Measurements from ENCODE around the gene SLC12A3. TPM values are rescaled to one million over a fixed set of nuclear protein-coding genes. Genes with fewer than 3 reads are reported as not detected.

SLC12A3 gene
- total and polyA plus RNA-seq, 2 of the 4 experiments (the other 2 are of a cell fraction): not detected

GRCh38 chr16:56960681-56961281 is 95.8 kb downstream of the SLC12A3 start (continued):
- TF ChIP-seq CHD1 (IDR thresholded peaks at IDR 0.05; ENCODE audit: low read depth, low read length): no peak

GRCh38 chr16:56961386-56961785 is 96.4 kb downstream of the SLC12A3 start:
- peak overlapping the region; percentile 41; the same call in 1 of the 2 replicates for H3K4ac ChIP-seq (ENCODE audit: low read depth, low read length)
- H3K14ac ChIP-seq (replicated peaks; ENCODE audit: low read depth, low read length): no peak overlapping the region
- no peak overlapping the region for H3K23ac ChIP-seq (ENCODE audit: low read depth, low read length)
- no peak overlapping the region for H2AFZ ChIP-seq (replicated peaks; ENCODE audit: low read length, poor library complexity)
- peak overlapping the region; percentile 5 for H2BK5ac ChIP-seq (ENCODE audit: low read depth, low read length, poor library complexity, severe bottlenecking)
- H4K20me1 ChIP-seq (ENCODE audit: insufficient read depth, low read length): no peaks in the 10 kb centered on the region
- no peak overlapping the region; the same call in 1 of the 2 replicates for H3K4me2 ChIP-seq (ENCODE audit: low read depth, low read length)
- no peak overlapping the region for H2AK9ac ChIP-seq (replicated peaks; ENCODE audit: low read depth, low read length, poor library complexity)
- no peaks in the 10 kb centered on the region for H3K36me3 ChIP-seq (ENCODE audit: control insufficient read depth, insufficient read depth, low read length)
- no TSS peak for BruUV-seq (replicated peaks)
- H3K27me3 ChIP-seq (ENCODE audit: control insufficient read depth, insufficient read depth, low read length): no peaks in the 10 kb centered on the region
- no peak overlapping the region for H3K56ac ChIP-seq (ENCODE audit: extremely low read depth, insufficient read depth, low read length)
- H3K9ac ChIP-seq (ENCODE audit: low read depth, low read length): no peak overlapping the region
- no peak for ATAC-seq (ENCODE audit: low read depth)
- H2AK5ac ChIP-seq (ENCODE audit: low read depth, low read length): peak overlapping the region; percentile 83; the same call in 1 of the 2 replicates
- peak overlapping the region; percentile 64; the same call in 1 of the 2 replicates for H2BK120ac ChIP-seq (ENCODE audit: low read depth, low read length)
- TF ChIP-seq RAD21 (IDR thresholded peaks at IDR 0.05; ENCODE audit: low read length) (no peak), POLR2A (IDR thresholded peaks at IDR 0.05; ENCODE audit: low read depth, low read length) (no peak), ELK1 (IDR thresholded peaks at IDR 0.05; ENCODE audit: borderline replicate concordance, low read depth, low read length) (no peak), MAZ (IDR thresholded peaks at IDR 0.05; ENCODE audit: borderline replicate concordance, low read depth, low read length) (no peak), RFX5 (IDR thresholded peaks at IDR 0.05; ENCODE audit: low read depth, low read length) (no peak), NFE2L2 (IDR thresholded peaks at IDR 0.05; ENCODE audit: low read depth, low read length) (no peak)
- no peaks in the 10 kb centered on the region for H3K79me1 ChIP-seq (ENCODE audit: low read depth in 1 of 2, low read length in 2 of 2)
- peaks cover 32% of the 10 kb centered on the region for H3K4me1 ChIP-seq (ENCODE audit: control insufficient read depth, insufficient read depth, low read length)
- H3K27ac ChIP-seq (ENCODE audit: insufficient read depth, low read length): no peak overlapping the region
- H2BK20ac ChIP-seq (ENCODE audit: low read depth, low read length): peak overlapping the region; percentile 35; the same call in 1 of the 2 replicates
- peak overlapping the region in 1 of 2 experiments; percentile 63; a peak in 1 of 4 replicates for H4K8ac ChIP-seq (ENCODE audit: low read depth in 2 of 2, low read length in 2 of 2)
- in situ Hi-C loops (cut with MboI; ENCODE audit: low sequenced_read_pairs) (no loop called here), dilution Hi-C loops (cut with HindIII; ENCODE audit: low sequenced_read_pairs, unreplicated experiment) (no loop called here), intact Hi-C loops (cut with micrococcal nuclease) (loop anchor here (10.0 kb wide), 1 partner anchor 83 kb away; no protein-coding TSS in a partner anchor)
- H4K91ac ChIP-seq (ENCODE audit: insufficient read depth, low read depth, low read length): no peak overlapping the region
- peak; percentile 25 for DNase-seq
- 71% methylated on average over 2 of the region's 3 CpGs; no CpG with 5 or more reads in 1 of the 2 experiments for WGBS, 2 experiments (ENCODE audit: extremely low coverage in 2 of 2, insufficient read length in 1 of 2)
- no peak overlapping the region for H3K4me3 ChIP-seq (ENCODE audit: insufficient read depth, low read depth, low read length)
- peaks cover 2% of the 10 kb centered on the region; the same call in 1 of the 2 replicates for H3K9me3 ChIP-seq (ENCODE audit: control insufficient read depth, insufficient read depth, low read length)
- peak overlapping the region; percentile 39 for H3K18ac ChIP-seq (ENCODE audit: low read depth, low read length)
- H3K9me1 ChIP-seq (ENCODE audit: insufficient read depth, low read length): peaks cover 10% of the 10 kb centered on the region
- H2BK15ac ChIP-seq (ENCODE audit: low read depth, low read length): no peak overlapping the region; the same call in 2 of the 3 replicates
- peak overlapping the region; percentile 21 for H4K5ac ChIP-seq (ENCODE audit: low read depth, low read length)
- POLR2A ChIA-PET (ENCODE audit: unreplicated experiment): no interaction called here
- CTCF ChIA-PET: interaction anchor here (1.3 kb wide), 1 partner anchor 11 kb away, joined by 3 read pairs; no protein-coding TSS in a partner anchor
